GM12878 (cell line): ENCODE data around the gene ULBP1. TPM values are rescaled to one million over a fixed set of nuclear protein-coding genes. Genes with fewer than 3 reads are reported as not detected.

Experiments
- ATF3 ChIP-seq: IDR thresholded peaks from 2 replicates; pipeline ENCODE4 v1.6.1; 2011; ENCODE audit warnings: low read depth, mild to moderate bottlenecking, low read length, moderate library complexity, borderline replicate concordance; ENCODE audit errors: extremely low read depth
- BCL3 ChIP-seq: IDR thresholded peaks from 2 replicates; pipeline ENCODE4 v1.6.1; 2011; ENCODE audit warnings: borderline replicate concordance, low read depth, mild to moderate bottlenecking, moderate library complexity, low read length; ENCODE audit not compliant: insufficient read depth, poor library complexity, severe bottlenecking
- BHLHE40 ChIP-seq, 2 experiments: fragments of 450-650 bp in 1 of 2; IDR thresholded peaks; 2 replicates each; pipeline ENCODE4 v1.6.1; 2011 to 2017; ENCODE audit warnings: low read depth in 2 of 2, borderline replicate concordance in 1 of 2, improper control_type of control experiment in 1 of 2, low read length in 1 of 2, mild to moderate bottlenecking in 1 of 2
- EED ChIP-seq: sonication (generic); IDR thresholded peaks from 2 replicates; pipeline ENCODE4 v1.6.1; 2016; ENCODE audit warnings: antibody characterized with exemption, low read depth
- EGR1 ChIP-seq, 2 experiments: IDR thresholded peaks; 1 replicate in 1 of 2; 2 replicates in 1 of 2; pipeline ENCODE4 v1.6.1; 2011 to 2012; ENCODE audit warnings: low read depth in 2 of 2, low read length in 2 of 2, borderline replicate concordance in 1 of 2, mild to moderate bottlenecking in 1 of 2, moderate library complexity in 1 of 2
- HDGF ChIP-seq: fragments of 450-650 bp; IDR thresholded peaks from 2 replicates; pipeline ENCODE4 v1.6.1; 2016; ENCODE audit warnings: antibody characterized with exemption
- HSF1 ChIP-seq: fragments of 150-350 bp; IDR thresholded peaks from 2 replicates; pipeline ENCODE4 v1.6.1; 2014; ENCODE audit warnings: mild to moderate bottlenecking, low read depth, low read length
- KAT2A ChIP-seq: conservative IDR thresholded peaks from 2 replicates; pipeline ENCODE4 v1.6.1; 2011; ENCODE audit warnings: low read depth, low read length; ENCODE audit not compliant: control insufficient read depth
- LARP7 ChIP-seq: fragments of 450-650 bp; IDR thresholded peaks from 2 replicates; pipeline ENCODE4 v1.6.1; 2017; ENCODE audit warnings: mild to moderate bottlenecking
- NRF1 ChIP-seq: conservative IDR thresholded peaks from 2 replicates; pipeline ENCODE4 v1.6.1; 2011; ENCODE audit warnings: mild to moderate bottlenecking, low read depth, low read length, improper control_type of control experiment
- PAX8 ChIP-seq: fragments of 450-650 bp; IDR thresholded peaks from 2 replicates; pipeline ENCODE4 v1.6.1; 2017; ENCODE audit warnings: mild to moderate bottlenecking, moderate library complexity
- PBX3 ChIP-seq: IDR thresholded peaks from 2 replicates; pipeline ENCODE4 v1.6.1; 2011; ENCODE audit warnings: mild to moderate bottlenecking, low read depth, low read length, moderate library complexity; ENCODE audit not compliant: insufficient replicate concordance
- PRDM15 ChIP-seq: fragments of 450-650 bp; formaldehyde crosslinking; IDR thresholded peaks from 2 replicates; pipeline ENCODE4 v1.4.0; 2020; ENCODE audit warnings: mild to moderate bottlenecking, moderate library complexity
- RAD21 ChIP-seq: IDR thresholded peaks from 2 replicates; pipeline ENCODE4 v1.6.1; 2011; ENCODE audit warnings: mild to moderate bottlenecking, low read depth, low read length, moderate library complexity; ENCODE audit not compliant: insufficient read depth
- RB1 ChIP-seq: fragments of 450-650 bp; formaldehyde crosslinking; IDR thresholded peaks from 2 replicates; pipeline ENCODE4 v1.6.1; 2017; ENCODE audit warnings: mild to moderate bottlenecking, borderline replicate concordance
- SMAD1 ChIP-seq: fragments of 450-650 bp; IDR thresholded peaks from 2 replicates; pipeline ENCODE4 v1.6.1; 2018; ENCODE audit warnings: mild to moderate bottlenecking, low read depth; ENCODE audit not compliant: partially characterized antibody
- SUZ12 ChIP-seq: fragments of 200-600 bp; sonication (generic); IDR thresholded peaks from one replicate; pipeline ENCODE4 v1.6.1; 2018; ENCODE audit warnings: antibody characterized with exemption, mild to moderate bottlenecking; ENCODE audit not compliant: unreplicated experiment
- WRNIP1 ChIP-seq: IDR thresholded peaks from 2 replicates; pipeline ENCODE4 v1.6.1; 2011; ENCODE audit warnings: low read depth, low read length, improper control_type of control experiment, borderline replicate concordance
- ZNF24 ChIP-seq: fragments of 450-650 bp; IDR thresholded peaks from 2 replicates; pipeline ENCODE4 v1.6.1; 2017; ENCODE audit warnings: antibody characterized with exemption, mild to moderate bottlenecking
- ZNF274 ChIP-seq: IDR thresholded peaks from one replicate; pipeline ENCODE4 v1.8.0; 2011; ENCODE audit not compliant: insufficient read length, insufficient read depth
- polyA plus RNA-seq, 11 experiments: library from polyadenylated mRNA; depleted of rRNA in 4 of 11; unstranded in 6 of 11; stranded (reverse) in 5 of 11; fragments of >200 nt; fragmentation: Nextera tagmentation in 4 of 11; fragmentation: Illumina TruSeq in 1 of 11; extraction: Ambion mirVana in 4 of 11; extraction: Trizol in 1 of 11; gene quantifications; 1 replicate in 1 of 11; 2 replicates in 10 of 11; pipeline versions ENCODE4 v1.2.1 to v1.2.3, GENCODE V29; 2011 to 2016; ENCODE audit warnings: inconsistent platforms in 2 of 11, missing spikeins in 2 of 11, low read depth in 1 of 11
- total RNA-seq, 4 experiments: library from RNA; depleted of rRNA in 3 of 4; stranded (reverse); fragments of >200 nt in 3 of 4; fragmentation: Illumina TruSeq in 1 of 4; extraction: Trizol in 1 of 4; gene quantifications; 2 replicates each; pipeline versions ENCODE4 v1.2.1 to v1.2.3, GENCODE V29; 2013 to 2021

Gene ULBP1
- total and polyA plus RNA-seq, 10 of the 15 experiments (the other 5 are each of a cell fraction or from before 2014, with no cell fraction given): 0.02 to 0.12 (median 0.04) TPM; not detected in 7

GRCh38 chr6:149934249-149935156 is 29.2 kb upstream of the ULBP1 start (continued):
- TF ChIP-seq PAX8: no peak
- no peak for TF ChIP-seq EGR1 (IDR thresholded peaks at IDR 0.05; ENCODE audit: borderline replicate concordance in 1 of 2, low read depth in 2 of 2, low read length in 2 of 2)
- TF ChIP-seq EED: no peak
- TF ChIP-seq ATF3: no peak
- no peak for TF ChIP-seq ZNF274
- no peak for TF ChIP-seq KAT2A
- TF ChIP-seq BCL3: no peak
- no peak for TF ChIP-seq PRDM15 (CRISPR knock-in tag)
- TF ChIP-seq RB1: peak; percentile 33; the same call in 1 of the 2 replicates
- no peak for TF ChIP-seq NRF1
- no peak for TF ChIP-seq PBX3
- TF ChIP-seq RAD21: peak; percentile 86
- TF ChIP-seq WRNIP1: no peak
- no peak for TF ChIP-seq HSF1
- no peak for TF ChIP-seq LARP7
- TF ChIP-seq SMAD1: no peak
- peak in 1 of 2 experiments; percentile 68; a peak in 2 of 4 replicates for TF ChIP-seq BHLHE40 (IDR thresholded peaks at IDR 0.05; ENCODE audit: borderline replicate concordance in 1 of 2, low read depth in 2 of 2, low read length in 1 of 2)
- no peak for TF ChIP-seq HDGF
- TF ChIP-seq SUZ12: no peak
- no peak for TF ChIP-seq ZNF24
